ENCODE results near the gene CDKN2B-AS1.
A peak's percentile ranks its signal among the peaks of the same experiment; 100 is the strongest.

The CDKN2B-AS1 gene

GRCh38 chr9:22008384-22008716 lies 13.8 kb downstream of the CDKN2B-AS1 start:
- DNase-seq: no peak

DNA sequence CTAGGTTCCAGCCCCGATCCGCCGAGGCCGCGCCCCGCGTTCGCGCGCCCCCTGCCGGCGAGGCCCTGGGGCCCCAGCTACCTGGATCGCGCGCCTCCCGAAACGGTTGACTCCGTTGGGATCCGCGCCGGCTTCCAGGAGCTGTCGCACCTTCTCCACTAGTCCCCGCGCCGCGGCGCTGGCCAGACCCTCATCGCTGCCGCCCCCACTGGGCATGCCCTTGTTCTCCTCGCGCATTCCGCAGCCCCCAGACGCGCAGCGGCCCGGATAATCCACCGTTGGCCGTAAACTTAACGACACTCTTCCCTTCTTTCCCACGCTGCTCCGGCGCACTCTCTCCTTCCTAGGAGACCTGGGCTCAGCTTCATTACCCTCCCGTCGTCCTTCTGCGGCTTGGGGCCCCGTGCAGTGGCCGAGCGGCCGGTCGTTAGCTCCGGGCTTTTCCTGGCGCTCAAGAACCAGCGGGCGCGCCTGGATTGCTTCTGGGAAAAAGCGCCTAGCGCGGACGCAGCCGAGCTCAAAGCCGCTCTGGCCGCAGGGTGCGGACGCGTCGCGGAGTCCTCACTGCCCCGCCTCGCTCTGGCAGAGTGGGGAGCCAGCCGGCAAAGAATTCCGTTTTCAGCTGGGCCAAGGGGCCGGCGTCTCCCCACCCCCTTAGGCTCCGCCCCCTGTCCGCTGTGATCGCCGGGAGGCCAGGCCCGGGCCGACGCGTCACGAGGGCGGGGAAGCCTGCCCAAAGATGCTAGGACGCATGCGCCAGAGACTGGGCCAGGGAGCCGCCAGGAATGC lies 14.3 kb downstream of the CDKN2B-AS1 start, which contains the start of gene CDKN2B:
Gene CDKN2B (minus strand): TSS at position 589 of the 789 bp plus-strand sequence. CDS start 352 bp downstream, at position 237.
- DNase-seq: peak; percentile 94

GRCh38 chr9:22009506-22009867 lies 14.9 kb downstream of the CDKN2B-AS1 start:
- no peak for DNase-seq

- no peak for DNase-seq
Measured at GRCh38 chr9:22010866-22011625, 16.5 kb downstream of the CDKN2B-AS1 start.

- no peak for DNase-seq
Measured at GRCh38 chr9:22022396-22022795, 27.8 kb downstream of the CDKN2B-AS1 start.

DNA sequence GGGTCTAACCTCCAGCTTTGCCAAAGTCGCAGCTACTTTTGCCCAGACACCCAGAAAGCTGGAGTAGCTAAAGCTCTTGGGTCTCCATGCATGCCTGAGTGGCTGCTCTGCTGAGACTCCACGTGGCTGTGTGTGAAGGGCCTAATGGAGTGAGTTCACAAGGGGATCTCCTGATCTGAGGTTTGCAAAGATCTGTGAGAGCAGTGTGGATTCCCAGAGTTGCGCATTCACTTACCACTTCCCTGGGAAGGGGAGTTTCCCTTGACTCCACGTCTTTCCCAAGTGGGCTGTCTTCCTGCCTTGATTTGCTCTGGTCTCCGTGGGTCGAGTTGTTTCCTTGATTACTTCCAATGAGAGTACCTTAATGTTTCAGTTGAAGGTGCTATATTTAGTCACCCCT lies 32.1 kb downstream of the CDKN2B-AS1 start:
- DNase-seq: no peak

DNA sequence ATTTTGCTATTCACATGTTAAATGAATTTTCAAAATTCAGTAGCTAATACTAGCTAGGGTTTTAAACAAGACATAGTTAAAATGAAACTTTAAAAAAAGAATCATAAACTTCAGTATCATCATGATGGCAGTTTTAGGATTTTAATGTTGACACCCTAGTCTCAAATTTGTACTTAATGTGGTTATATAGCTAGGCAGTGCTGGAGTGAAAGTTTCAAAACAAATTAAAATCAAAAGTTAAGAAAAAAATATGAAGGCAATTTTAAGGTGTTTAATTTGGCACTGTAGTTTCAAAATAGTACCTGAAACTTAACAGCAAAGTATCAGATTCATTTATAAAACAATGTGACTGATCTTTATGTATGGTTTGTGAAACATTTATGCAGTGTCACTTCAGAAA lies 33.8 kb downstream of the CDKN2B-AS1 start:
- no peak for DNase-seq

GRCh38 chr9:22029231-22029630 lies 34.6 kb downstream of the CDKN2B-AS1 start:
- no peak for DNase-seq

DNA sequence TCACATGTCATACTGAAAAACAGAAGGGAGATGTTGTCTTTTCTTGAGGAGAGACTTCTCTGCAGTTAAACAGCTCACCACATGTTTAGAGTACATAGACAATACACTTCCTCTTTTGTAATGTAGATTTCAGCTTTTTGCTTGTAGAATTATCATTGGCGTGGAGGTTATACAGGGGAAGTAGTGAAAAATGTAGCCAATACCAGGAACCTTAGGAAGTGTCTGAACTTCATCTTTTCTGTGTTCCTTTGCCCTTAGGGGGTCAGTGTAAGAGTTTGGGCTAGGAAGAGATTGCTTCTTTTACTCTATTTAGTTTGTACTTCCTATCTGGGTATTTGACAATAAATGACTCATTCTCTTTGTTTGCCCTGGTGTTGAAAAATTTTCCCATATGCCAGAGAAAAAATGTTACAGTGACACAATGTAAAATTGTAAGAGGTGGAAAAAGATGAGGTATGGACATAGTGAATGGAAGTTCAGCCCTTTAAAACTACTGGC lies 35.6 kb downstream of the CDKN2B-AS1 start:
- no peak for DNase-seq

- DNase-seq: no peak
Measured at GRCh38 chr9:22031655-22032411, 37.2 kb downstream of the CDKN2B-AS1 start.

DNA sequence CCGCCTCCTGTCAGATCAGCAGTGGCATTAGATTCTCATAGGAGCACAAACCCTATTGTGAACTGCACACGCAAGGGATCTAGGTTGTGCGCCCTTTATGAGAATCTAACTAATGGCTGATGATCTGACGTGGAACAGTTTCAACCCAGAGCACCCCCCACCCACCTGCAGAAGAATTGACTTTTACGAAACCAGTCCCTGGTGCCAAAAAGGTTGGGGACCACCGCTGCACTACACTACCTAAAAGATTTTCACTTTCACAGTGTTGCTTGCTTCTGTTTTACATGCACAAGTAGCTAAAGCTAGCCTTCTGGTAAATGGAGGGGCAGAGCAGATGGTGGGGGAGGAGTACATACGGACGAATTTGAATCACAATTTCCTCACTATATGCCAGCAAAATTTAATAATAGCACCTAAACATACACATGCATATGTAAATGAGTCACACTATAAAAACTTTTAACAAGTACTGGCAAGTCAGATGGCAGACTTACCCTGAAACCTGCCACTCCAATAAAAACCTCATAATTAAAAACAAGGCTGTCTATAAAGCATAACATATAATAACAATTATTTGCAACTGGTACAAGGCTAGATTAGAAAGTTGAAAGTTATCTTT lies 38.5 kb downstream of the CDKN2B-AS1 start:
- DNase-seq: no peak

DNA sequence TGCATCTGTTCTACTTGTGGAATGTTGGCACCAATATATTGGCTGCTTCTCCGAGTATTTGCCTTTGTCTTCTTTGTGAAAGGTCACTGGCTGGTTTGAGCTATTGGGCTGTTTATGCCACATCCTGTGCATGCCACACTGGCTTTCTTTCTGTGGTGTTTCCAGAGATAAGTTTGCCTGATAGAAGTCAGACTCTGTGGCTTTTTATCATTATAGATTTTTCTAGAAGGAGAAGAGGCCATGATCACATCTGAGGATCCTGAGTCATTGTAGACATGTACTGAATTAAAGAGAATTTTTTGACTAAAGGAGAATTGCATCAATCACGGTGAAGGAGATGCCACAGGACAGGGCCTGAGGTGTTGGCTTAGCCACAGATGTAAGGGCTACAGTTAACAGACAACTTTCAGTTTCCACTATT lies 41.0 kb downstream of the CDKN2B-AS1 start:
- no peak for DNase-seq

GRCh38 chr9:22036866-22037626 lies 42.5 kb downstream of the CDKN2B-AS1 start:
- no peak for DNase-seq

- peak; percentile 29 for DNase-seq
Measured at GRCh38 chr9:22037954-22038690, 43.5 kb downstream of the CDKN2B-AS1 start.

GRCh38 chr9:22039258-22039657 lies 44.7 kb downstream of the CDKN2B-AS1 start:
- DNase-seq: peak; percentile 14

DNA sequence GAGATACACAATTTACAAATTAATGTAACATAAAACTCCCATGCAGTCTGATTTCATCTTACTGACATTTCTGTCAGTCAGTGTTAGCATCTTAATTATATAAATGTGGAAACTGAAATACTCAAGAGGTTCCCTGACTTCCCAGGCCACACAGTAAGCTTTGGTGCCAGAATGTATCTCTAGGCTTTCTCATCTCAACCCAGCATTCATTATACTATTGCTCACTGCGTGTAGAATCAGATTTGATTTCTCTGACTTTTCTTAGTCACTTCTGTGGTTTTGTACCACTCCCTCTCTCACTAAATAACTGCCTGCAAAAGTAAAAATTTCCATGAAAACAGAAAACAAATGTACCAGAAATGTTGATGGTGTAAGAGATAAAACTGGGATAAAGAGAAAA lies 46.2 kb downstream of the CDKN2B-AS1 start:
- DNase-seq: no peak

DNA sequence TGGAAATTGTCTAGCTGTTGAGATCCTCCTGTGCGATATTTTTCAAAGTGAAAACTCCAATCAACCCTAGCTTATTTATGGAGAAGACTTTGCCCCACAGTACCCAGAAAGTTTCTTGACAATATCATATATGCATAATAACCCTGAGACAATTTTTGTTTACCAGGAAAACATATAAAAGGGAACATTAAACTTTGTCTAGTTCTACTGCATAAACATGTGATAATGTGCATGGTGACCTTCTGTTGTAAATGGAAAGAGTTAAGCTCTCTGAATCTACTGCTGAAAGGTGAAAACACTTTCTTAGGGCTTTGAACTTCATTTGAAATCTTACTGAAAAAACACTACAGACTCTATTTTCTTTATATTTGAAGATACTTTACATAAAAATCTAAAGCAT lies 46.8 kb downstream of the CDKN2B-AS1 start:
- no peak for DNase-seq

DNA sequence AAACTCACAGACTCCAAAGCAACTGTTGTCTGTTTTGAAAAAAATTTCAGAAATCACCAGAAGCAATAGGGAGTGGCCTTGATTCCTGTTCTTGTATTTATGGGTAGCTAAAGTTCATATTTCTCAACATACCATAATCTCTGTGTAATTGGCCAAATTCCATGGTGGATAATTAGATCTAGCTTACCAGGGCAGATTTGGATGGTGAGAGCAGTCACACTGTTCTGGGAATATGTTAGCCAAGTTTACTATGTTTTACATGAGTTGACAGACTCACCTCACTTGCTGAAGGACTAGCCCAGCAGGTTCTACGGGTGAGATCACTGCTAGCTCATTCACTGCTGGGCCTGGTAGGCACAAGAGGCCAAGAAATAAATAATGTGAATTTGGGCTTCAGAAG lies 47.2 kb downstream of the CDKN2B-AS1 start:
- no peak for DNase-seq

- no peak for DNase-seq
Measured at GRCh38 chr9:22043928-22044327, 49.3 kb downstream of the CDKN2B-AS1 start.

- no peak for DNase-seq
Measured at GRCh38 chr9:22044583-22044982, 50.0 kb downstream of the CDKN2B-AS1 start.

DNA sequence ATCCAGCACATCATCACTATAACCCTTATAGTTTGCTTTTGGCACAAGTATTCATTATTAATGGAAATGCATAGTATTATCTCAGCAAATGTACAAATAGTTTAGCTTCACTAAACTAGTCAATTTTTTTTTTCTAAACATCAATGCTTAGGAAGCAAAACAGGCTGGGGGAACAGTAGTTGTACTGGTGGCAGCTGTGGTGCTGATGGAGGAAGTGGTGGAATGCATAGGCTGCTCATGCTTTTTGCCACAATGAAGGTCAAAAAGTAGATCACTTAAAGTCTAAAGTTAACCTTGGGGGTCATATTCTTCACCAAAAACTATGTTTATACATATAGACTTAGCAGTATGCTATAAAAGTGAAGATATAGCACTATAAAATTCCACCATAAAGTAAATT lies 50.8 kb downstream of the CDKN2B-AS1 start:
- DNase-seq: no peak

All from NCI-H2029 (cell line).